Activated CD4-positive, alpha-beta T cell treated with anti-CD3 and anti-CD28 coated beads for 48 hours (primary cell): ENCODE measurements around the gene PRR11.
"Not testable (repeated sequence)": the region's sequence is repeated elsewhere in the genome, so short reads cannot be mapped to it uniquely, and the experiment has no call there.

ENCODE experiments used
- DNase-seq: peaks from one replicate; pipeline ENCODE4 v3.0.0-alpha.2; 2020

Gene PRR11

GRCh38 chr17:59152925-59153324 is 2.6 kb upstream of the PRR11 start:
- DNase-seq, result no peak

GRCh38 chr17:59154292-59154720 is 1.2 kb upstream of the PRR11 start:
- peak; percentile 56 for DNase-seq

GRCh38 chr17:59154721-59155438 is 666 bp upstream of the PRR11 start, which contains the start of gene SKA2:
Gene SKA2 (minus strand): TSS chr17:59155186. CDS start chr17:59155163, 23 bp downstream.
- peak; percentile 98 for DNase-seq

- DNase-seq, result no peak
Measured at GRCh38 chr17:59160157-59161025, 4.8 kb downstream of the PRR11 start.

GRCh38 chr17:59161477-59161876 is 5.9 kb downstream of the PRR11 start:
- no peak for DNase-seq

- peak; percentile 48 for DNase-seq
Measured at GRCh38 chr17:59165933-59166342, 10.4 kb downstream of the PRR11 start.

- DNase-seq, result no peak
Measured at GRCh38 chr17:59167571-59168001, 12.0 kb downstream of the PRR11 start.

GRCh38 chr17:59172436-59173004 is 17.0 kb downstream of the PRR11 start:
- no peak for DNase-seq

GRCh38 chr17:59174671-59175070 is 19.1 kb downstream of the PRR11 start:
- no peak for DNase-seq

GRCh38 chr17:59175076-59175475 is 19.5 kb downstream of the PRR11 start:
- DNase-seq, result no peak

GRCh38 chr17:59178266-59178985 is 22.9 kb downstream of the PRR11 start:
- DNase-seq, result no peak

- not testable (repeated sequence) for DNase-seq
Measured at GRCh38 chr17:59179601-59180000, 24.1 kb downstream of the PRR11 start.

GRCh38 chr17:59180626-59181025 is 25.1 kb downstream of the PRR11 start:
- no peak for DNase-seq

- no peak for DNase-seq
Measured at GRCh38 chr17:59181481-59181880, 25.9 kb downstream of the PRR11 start.

- no peak for DNase-seq
Measured at GRCh38 chr17:59185997-59186396, 30.5 kb downstream of the PRR11 start.

GRCh38 chr17:59186850-59187249 is 31.3 kb downstream of the PRR11 start:
- no peak for DNase-seq

GRCh38 chr17:59190806-59191205 is 35.3 kb downstream of the PRR11 start:
- no peak for DNase-seq

GRCh38 chr17:59193336-59193862 is 37.9 kb downstream of the PRR11 start:
- DNase-seq, result no peak

GRCh38 chr17:59199398-59199797 is 43.9 kb downstream of the PRR11 start:
- DNase-seq, result no peak

- DNase-seq, result no peak
Measured at GRCh38 chr17:59202320-59202719, 46.8 kb downstream of the PRR11 start.

- DNase-seq, result no peak
Measured at GRCh38 chr17:59219370-59219769, 63.8 kb downstream of the PRR11 start.

- no peak for DNase-seq
Measured at GRCh38 chr17:59219992-59220327, 64.4 kb downstream of the PRR11 start.
